KMS-11 (cell line): ENCODE measurements around the gene BROX.

Experiments used
- H2AFZ ChIP-seq: fragments of 200-600 bp; sonication (generic); 2 replicates; pipeline ENCODE4 v1.6.1; 2016; ENCODE audit warnings: antibody characterized with exemption, mixed run types, low read depth
- H3K27ac ChIP-seq: fragments of 200-600 bp; sonication (generic); 2 replicates; pipeline ENCODE4 v1.6.1; 2016; ENCODE audit warnings: mild to moderate bottlenecking, mixed run types
- H3K27me3 ChIP-seq: fragments of 200-600 bp; sonication (generic); 2 replicates; pipeline ENCODE4 v1.6.1; 2017; ENCODE audit warnings: mild to moderate bottlenecking, low read depth, mixed run types, moderate library complexity; ENCODE audit not compliant: insufficient read depth
- H3K36me3 ChIP-seq: fragments of 200-600 bp; sonication (generic); 2 replicates; pipeline ENCODE4 v1.6.1; 2017; ENCODE audit warnings: mild to moderate bottlenecking, mixed run types; ENCODE audit not compliant: insufficient read depth
- H3K4me1 ChIP-seq: fragments of 200-600 bp; sonication (generic); 2 replicates; pipeline ENCODE4 v1.6.1; 2016; ENCODE audit warnings: mild to moderate bottlenecking, low read depth, mixed run types; ENCODE audit not compliant: poor library complexity, severe bottlenecking
- H3K4me2 ChIP-seq: fragments of 200-600 bp; sonication (generic); 2 replicates; pipeline ENCODE4 v1.7.0; 2016; ENCODE audit warnings: mild to moderate bottlenecking, mixed run types
- H3K4me3 ChIP-seq: fragments of 200-600 bp; sonication (generic); IDR thresholded peaks from 2 replicates; pipeline ENCODE4 v1.6.1; 2017; ENCODE audit warnings: low read depth, low read length, mixed read lengths; ENCODE audit not compliant: insufficient read depth
- H3K79me2 ChIP-seq: fragments of 200-600 bp; sonication (generic); 2 replicates; pipeline ENCODE4 v1.6.1; 2016; ENCODE audit warnings: low read depth, mixed run types; ENCODE audit not compliant: insufficient read depth
- H3K9ac ChIP-seq: fragments of 200-600 bp; sonication (generic); 2 replicates; pipeline ENCODE4 v1.6.1; 2016; ENCODE audit warnings: mild to moderate bottlenecking, mixed run types
- H4K20me1 ChIP-seq: fragments of 200-600 bp; sonication (generic); 2 replicates; pipeline ENCODE4 v1.6.1; 2016; ENCODE audit warnings: mild to moderate bottlenecking, mixed run types; ENCODE audit not compliant: insufficient read depth
- TF ChIP-seq, protein P1 (sequence below): fragments of 200-600 bp; sonication (generic); conservative IDR thresholded peaks from 2 replicates; pipeline ENCODE4 v1.6.1; 2017; ENCODE audit warnings: low read depth, mild to moderate bottlenecking, antibody characterized with exemption, low read length, moderate library complexity, mixed read lengths

The BROX gene

GRCh38 chr1:222732216-222733159, 20.1 kb downstream of the BROX start:
- peaks cover 30% of the 10 kb centered on the region for H3K4me1 ChIP-seq
- H3K79me2 ChIP-seq, result no peaks in the 10 kb centered on the region
- H3K36me3 ChIP-seq, result peaks cover 13% of the 10 kb centered on the region; the same call in 1 of the 2 replicates
- no peak overlapping the region for H3K9ac ChIP-seq
- H3K4me2 ChIP-seq, result peak overlapping the region; percentile 4; the same call in 1 of the 2 replicates
- TF ChIP-seq, protein P1, sequence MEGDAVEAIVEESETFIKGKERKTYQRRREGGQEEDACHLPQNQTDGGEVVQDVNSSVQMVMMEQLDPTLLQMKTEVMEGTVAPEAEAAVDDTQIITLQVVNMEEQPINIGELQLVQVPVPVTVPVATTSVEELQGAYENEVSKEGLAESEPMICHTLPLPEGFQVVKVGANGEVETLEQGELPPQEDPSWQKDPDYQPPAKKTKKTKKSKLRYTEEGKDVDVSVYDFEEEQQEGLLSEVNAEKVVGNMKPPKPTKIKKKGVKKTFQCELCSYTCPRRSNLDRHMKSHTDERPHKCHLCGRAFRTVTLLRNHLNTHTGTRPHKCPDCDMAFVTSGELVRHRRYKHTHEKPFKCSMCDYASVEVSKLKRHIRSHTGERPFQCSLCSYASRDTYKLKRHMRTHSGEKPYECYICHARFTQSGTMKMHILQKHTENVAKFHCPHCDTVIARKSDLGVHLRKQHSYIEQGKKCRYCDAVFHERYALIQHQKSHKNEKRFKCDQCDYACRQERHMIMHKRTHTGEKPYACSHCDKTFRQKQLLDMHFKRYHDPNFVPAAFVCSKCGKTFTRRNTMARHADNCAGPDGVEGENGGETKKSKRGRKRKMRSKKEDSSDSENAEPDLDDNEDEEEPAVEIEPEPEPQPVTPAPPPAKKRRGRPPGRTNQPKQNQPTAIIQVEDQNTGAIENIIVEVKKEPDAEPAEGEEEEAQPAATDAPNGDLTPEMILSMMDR, result no peak
- 0 out of 2 replicates have a peak, but pooled peaks cover 4% of the 10 kb centered on the region for H4K20me1 ChIP-seq
- H3K27ac ChIP-seq, result peak overlapping the region; percentile 6; the same call in 1 of the 2 replicates
- H3K27me3 ChIP-seq, result no peaks in the 10 kb centered on the region
- no peak overlapping the region for H2AFZ ChIP-seq
- H3K4me3 ChIP-seq, result no peak overlapping the region

GRCh38 chr1:222734740-222735139, 22.4 kb downstream of the BROX start:
- TF ChIP-seq, protein P1, result no peak
- H3K4me3 ChIP-seq, result no peak overlapping the region
- H3K36me3 ChIP-seq, result no peaks in the 10 kb centered on the region
- H3K4me2 ChIP-seq, result no peak overlapping the region
- H2AFZ ChIP-seq, result no peak overlapping the region
- H3K4me1 ChIP-seq, result peaks cover 30% of the 10 kb centered on the region
- no peak overlapping the region for H3K9ac ChIP-seq
- no peak overlapping the region for H3K27ac ChIP-seq
- H3K27me3 ChIP-seq, result no peaks in the 10 kb centered on the region
- H4K20me1 ChIP-seq, result 0 out of 2 replicates have a peak, but pooled peaks cover 4% of the 10 kb centered on the region
- H3K79me2 ChIP-seq, result no peaks in the 10 kb centered on the region

GRCh38 chr1:222736470-222736869, 24.1 kb downstream of the BROX start:
- Histone ChIP-seq H3K27ac (no peak overlapping the region), H3K4me2 (no peak overlapping the region), H3K36me3 (no peaks in the 10 kb centered on the region), H4K20me1 (0 out of 2 replicates have a peak, but pooled peaks cover 4% of the 10 kb centered on the region), H3K4me3 (no peak overlapping the region), H3K4me1 (peaks cover 23% of the 10 kb centered on the region), H3K9ac (no peak overlapping the region), H3K27me3 (no peaks in the 10 kb centered on the region), H2AFZ (no peak overlapping the region), H3K79me2 (no peaks in the 10 kb centered on the region)
- TF ChIP-seq, protein P1, result no peak

GRCh38 chr1:222736972-222737371, 24.6 kb downstream of the BROX start, which contains the start of gene FAM177B:
TSS of gene FAM177B (plus strand) at chr1:222737202. CDS start at chr1:222746546, 9,344 bp downstream.
- Histone ChIP-seq H3K27ac (no peak within 1 kb of the TSS), H3K36me3 (no peaks in the 10 kb centered on the region), H3K4me1 (peaks cover 18% of the 10 kb centered on the region), H3K9ac (no peak within 1 kb of the TSS), H2AFZ (no peak within 1 kb of the TSS), H3K4me3 (no peak within 1 kb of the TSS), H3K4me2 (no peak within 1 kb of the TSS), H4K20me1 (0 out of 2 replicates have a peak, but pooled peaks cover 4% of the 10 kb centered on the region), H3K79me2 (no peaks in the 10 kb centered on the region), H3K27me3 (no peaks in the 10 kb centered on the region)
- TF ChIP-seq, protein P1, result no peak
